ENCODE results near the gene PAOX.
"Not testable (repeated sequence)": the region's sequence is repeated elsewhere in the genome, so short reads cannot be mapped to it uniquely, and the experiment has no call there.

The PAOX gene

GRCh38 chr10:133378251-133379096, 588 bp upstream of the PAOX start:
- no peak for DNase-seq (ENCODE audit: low read depth)
- peak overlapping the region; percentile 79 for H3K4me3 ChIP-seq (ENCODE audit: low read depth, low read length)

- peak overlapping the region; percentile 60 for H3K4me3 ChIP-seq (ENCODE audit: low read depth, low read length)
- no peak for DNase-seq (ENCODE audit: low read depth)
Observed at GRCh38 chr10:133379801-133380666, 972 bp downstream of the PAOX start.

- DNase-seq (ENCODE audit: low read depth), result no peak
Observed at GRCh38 chr10:133381036-133381435, 2.0 kb downstream of the PAOX start.

GRCh38 chr10:133383551-133383950, 4.5 kb downstream of the PAOX start:
- H3K4me3 ChIP-seq (ENCODE audit: low read depth, low read length), result no peak overlapping the region
- DNase-seq (ENCODE audit: low read depth), result no peak

More at GRCh38 chr10:133381036-133381435, 2.0 kb downstream of the PAOX start:
- H3K4me3 ChIP-seq (ENCODE audit: low read depth, low read length), result no peak overlapping the region

- DNase-seq (ENCODE audit: low read depth), result no peak
- no peak overlapping the region for H3K4me3 ChIP-seq (ENCODE audit: low read depth, low read length)
Observed at GRCh38 chr10:133384071-133384470, 5.0 kb downstream of the PAOX start.

GRCh38 chr10:133385214-133385613, 6.2 kb downstream of the PAOX start:
- H3K4me3 ChIP-seq (ENCODE audit: low read depth, low read length), result no peak overlapping the region
- no peak for DNase-seq (ENCODE audit: low read depth)

GRCh38 chr10:133386951-133387350, 7.9 kb downstream of the PAOX start:
- DNase-seq (ENCODE audit: low read depth); H3K4me3 ChIP-seq (ENCODE audit: low read depth, low read length): not testable (repeated sequence)

GRCh38 chr10:133388236-133388972, 9.3 kb downstream of the PAOX start:
- H3K4me3 ChIP-seq (ENCODE audit: low read depth, low read length), result no peak overlapping the region
- DNase-seq (ENCODE audit: low read depth), result no peak

GRCh38 chr10:133388973-133389818, 10.1 kb downstream of the PAOX start:
- no peak overlapping the region for H3K4me3 ChIP-seq (ENCODE audit: low read depth, low read length)
- no peak for DNase-seq (ENCODE audit: low read depth)

GRCh38 chr10:133390597-133391248, 11.7 kb downstream of the PAOX start:
- no peak overlapping the region for H3K4me3 ChIP-seq (ENCODE audit: low read depth, low read length)
- no peak for DNase-seq (ENCODE audit: low read depth)

GRCh38 chr10:133391249-133391635, 12.2 kb downstream of the PAOX start:
- no peak overlapping the region for H3K4me3 ChIP-seq (ENCODE audit: low read depth, low read length)
- DNase-seq (ENCODE audit: low read depth), result no peak

- no peak for DNase-seq (ENCODE audit: low read depth)
- no peak overlapping the region for H3K4me3 ChIP-seq (ENCODE audit: low read depth, low read length)
Observed at GRCh38 chr10:133391761-133392518, 12.9 kb downstream of the PAOX start.

GRCh38 chr10:133393401-133394063, 14.5 kb downstream of the PAOX start:
- no peak for DNase-seq (ENCODE audit: low read depth)
- peak overlapping the region; percentile 96 for H3K4me3 ChIP-seq (ENCODE audit: low read depth, low read length)

GRCh38 chr10:133394064-133394663, 15.1 kb downstream of the PAOX start, which contains the start of gene MTG1:
Gene MTG1, plus strand, starts transcription at chr10:133394157. Its CDS starts 64 bp downstream, at chr10:133394221.
- DNase-seq (ENCODE audit: low read depth), result peak; percentile 65
- H3K4me3 ChIP-seq (ENCODE audit: low read depth, low read length), result peak within 1 kb of the TSS; percentile 96

- peak overlapping the region; percentile 96 for H3K4me3 ChIP-seq (ENCODE audit: low read depth, low read length)
- no peak for DNase-seq (ENCODE audit: low read depth)
Observed at GRCh38 chr10:133394801-133395221, 15.7 kb downstream of the PAOX start.

- H3K4me3 ChIP-seq (ENCODE audit: low read depth, low read length), result no peak overlapping the region
- DNase-seq (ENCODE audit: low read depth), result no peak
Observed at GRCh38 chr10:133396035-133396624, 17.1 kb downstream of the PAOX start.
